Stimulated activated CD8-positive, alpha-beta memory T cell treated with anti-CD3 and anti-CD28 coated beads, Interleukin-12 subunit alpha, Interleukin-12 subunit beta, amount 100 ng/mL, for 24 hours (primary cell): ENCODE data around the gene IMP4.

Source experiments
- DNase-seq: peaks from one replicate; pipeline ENCODE4 v3.0.0-alpha.2; 2020; ENCODE audit errors: extremely low read depth

The IMP4 gene

GRCh38 chr2:130357864-130358263 is 15.2 kb downstream of the IMP4 start:
- DNase-seq = no peak

DNA sequence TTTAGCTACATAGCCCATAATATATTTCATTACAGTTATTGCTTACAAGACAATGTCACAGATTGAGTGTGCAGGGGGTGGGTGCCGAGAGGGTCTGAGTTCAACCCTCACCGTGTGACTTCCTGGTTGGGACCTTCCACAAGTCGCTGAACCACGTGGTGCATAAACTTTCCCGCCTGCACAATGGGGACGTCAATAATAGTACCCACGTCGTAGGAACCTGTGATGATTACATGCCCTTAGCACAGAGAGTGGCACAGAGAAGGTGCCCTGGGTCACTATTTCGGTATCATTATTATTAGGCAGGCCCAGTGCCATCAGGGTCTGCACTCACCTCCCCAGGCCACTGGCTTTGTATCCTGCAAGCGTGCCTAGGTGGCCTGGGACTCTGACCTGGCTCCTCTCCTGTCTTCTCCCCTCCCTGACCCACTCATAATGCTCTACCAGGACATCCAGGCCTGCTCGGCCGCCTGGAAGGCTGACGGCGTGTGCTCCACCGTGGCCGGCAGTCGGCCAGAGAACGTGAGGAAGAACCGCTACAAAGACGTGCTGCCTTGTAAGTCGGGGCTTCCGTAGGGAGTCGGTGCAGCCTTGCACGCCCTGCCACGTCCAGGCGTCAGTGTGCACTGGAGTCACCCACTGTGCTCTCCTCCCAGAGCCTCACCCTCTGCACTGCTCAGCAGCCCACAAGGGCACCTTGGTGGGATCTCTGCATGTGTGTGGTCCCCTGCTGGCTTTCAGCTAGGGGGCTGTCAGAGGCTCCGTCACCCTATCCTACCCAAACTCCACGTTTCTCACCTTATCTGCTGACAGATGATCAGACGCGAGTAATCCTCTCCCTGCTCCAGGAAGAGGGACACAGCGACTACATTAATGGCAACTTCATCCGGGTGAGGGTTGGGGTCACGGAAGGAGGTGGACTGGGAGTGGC is 16.0 kb downstream of the IMP4 start:
- no peak for DNase-seq

- DNase-seq = no peak
Measured at GRCh38 chr2:130359466-130359865, 16.8 kb downstream of the IMP4 start.

GRCh38 chr2:130363479-130363878 is 20.8 kb downstream of the IMP4 start:
- DNase-seq = no peak

- DNase-seq = no peak
Measured at GRCh38 chr2:130365075-130365474, 22.4 kb downstream of the IMP4 start.

DNA sequence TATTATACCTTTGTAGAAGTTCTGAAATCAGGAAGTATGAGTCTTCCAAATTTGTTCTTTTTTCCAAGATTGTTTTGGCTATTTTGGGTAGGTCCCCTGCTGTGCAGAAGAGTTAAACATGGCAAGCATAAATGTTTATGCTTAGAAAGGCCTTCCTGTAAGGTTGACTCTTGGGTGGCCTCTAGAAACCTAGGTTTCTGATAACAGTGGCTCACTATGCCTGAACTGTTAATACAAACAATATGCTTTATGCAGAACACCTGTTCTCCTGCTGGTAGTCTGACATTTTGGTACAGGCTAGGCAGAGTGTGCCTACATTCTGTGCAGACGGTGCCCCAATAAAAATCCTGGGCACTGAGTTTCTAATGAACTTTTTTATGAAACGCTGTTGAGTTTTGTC is 23.3 kb downstream of the IMP4 start:
- DNase-seq = no peak

DNA sequence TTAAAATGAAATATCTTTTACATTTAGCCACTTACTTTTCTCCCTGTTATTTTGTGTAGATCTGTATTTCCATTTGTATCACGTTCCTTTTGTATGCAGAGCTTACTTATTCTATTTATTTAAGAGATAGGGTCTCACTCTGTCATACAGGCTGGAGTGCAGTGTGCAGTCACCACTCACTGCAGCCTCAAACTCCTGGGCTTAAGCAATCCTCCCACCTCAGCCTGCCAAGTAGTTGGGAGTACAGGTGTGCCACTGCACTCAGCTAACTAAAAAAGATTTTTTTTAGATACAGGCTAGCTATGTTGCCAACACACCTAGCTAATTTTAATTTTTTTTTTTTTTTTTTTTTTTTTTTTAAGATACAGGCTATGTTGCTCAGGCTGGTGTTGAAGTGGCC is 24.0 kb downstream of the IMP4 start:
- no peak for DNase-seq

DNA sequence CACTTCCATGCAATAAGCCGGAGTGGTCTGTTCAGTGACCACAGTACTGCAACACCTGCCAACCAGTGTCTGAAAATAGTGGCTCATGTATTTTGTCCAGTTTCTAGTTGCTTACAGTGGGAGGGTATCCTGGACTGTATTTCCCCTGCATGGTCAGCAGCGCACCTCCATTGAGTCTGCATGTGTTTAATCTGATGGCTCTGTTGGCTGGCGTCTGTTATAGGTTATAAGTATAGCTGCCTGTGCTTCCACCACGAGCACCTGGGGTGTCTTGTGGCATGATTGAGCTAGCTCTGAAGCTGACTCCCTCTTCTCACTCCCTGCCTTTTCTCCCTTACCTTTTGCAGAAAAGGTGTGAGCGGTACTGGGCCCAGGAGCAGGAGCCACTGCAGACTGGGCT is 26.1 kb downstream of the IMP4 start:
- DNase-seq = no peak

GRCh38 chr2:130369311-130369964 is 26.7 kb downstream of the IMP4 start:
- DNase-seq = no peak

GRCh38 chr2:130369965-130370341 is 27.3 kb downstream of the IMP4 start:
- DNase-seq = no peak

- no peak for DNase-seq
Measured at GRCh38 chr2:130370490-130370889, 27.8 kb downstream of the IMP4 start.

- DNase-seq = no peak
Measured at GRCh38 chr2:130371723-130372054, 29.0 kb downstream of the IMP4 start.

DNA sequence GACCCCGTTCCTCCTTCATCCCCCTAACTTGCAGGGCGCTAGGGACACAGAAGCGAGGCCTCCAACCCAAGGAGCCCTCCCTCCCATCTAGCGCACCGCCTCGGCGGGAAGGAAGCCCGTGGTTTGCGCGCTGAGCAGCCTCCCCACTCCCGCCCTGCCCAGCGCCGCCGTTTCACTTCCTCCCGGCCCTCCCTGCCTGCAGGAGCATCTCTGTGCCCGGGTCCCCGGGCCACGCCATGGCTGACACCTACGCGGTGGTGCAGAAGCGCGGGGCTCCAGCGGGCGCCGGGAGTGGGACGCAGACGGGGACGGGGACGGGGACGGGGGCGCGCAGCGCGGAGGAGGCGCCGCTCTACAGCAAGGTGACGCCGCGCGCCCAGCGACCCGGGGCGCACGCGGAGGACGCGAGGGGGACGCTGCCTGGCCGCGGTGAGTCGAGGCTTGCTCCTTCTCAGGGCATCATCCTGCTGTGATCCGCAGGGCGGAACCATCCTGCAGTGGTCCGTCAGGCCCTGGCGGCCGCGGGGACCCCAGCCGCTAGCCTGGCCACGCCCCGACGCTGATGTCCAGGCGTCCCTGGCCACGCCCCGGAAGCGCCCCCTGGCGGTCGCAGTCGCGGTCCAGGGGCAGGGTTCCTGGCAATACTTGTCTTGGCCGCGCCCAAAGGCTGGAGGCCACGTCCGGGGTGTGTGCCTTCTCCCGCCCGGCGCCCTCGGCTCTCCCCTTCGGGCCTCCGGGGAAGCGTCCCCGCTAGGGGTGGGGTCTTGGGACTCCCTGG is 29.5 kb downstream of the IMP4 start:
- DNase-seq = peak; percentile 47

DNA sequence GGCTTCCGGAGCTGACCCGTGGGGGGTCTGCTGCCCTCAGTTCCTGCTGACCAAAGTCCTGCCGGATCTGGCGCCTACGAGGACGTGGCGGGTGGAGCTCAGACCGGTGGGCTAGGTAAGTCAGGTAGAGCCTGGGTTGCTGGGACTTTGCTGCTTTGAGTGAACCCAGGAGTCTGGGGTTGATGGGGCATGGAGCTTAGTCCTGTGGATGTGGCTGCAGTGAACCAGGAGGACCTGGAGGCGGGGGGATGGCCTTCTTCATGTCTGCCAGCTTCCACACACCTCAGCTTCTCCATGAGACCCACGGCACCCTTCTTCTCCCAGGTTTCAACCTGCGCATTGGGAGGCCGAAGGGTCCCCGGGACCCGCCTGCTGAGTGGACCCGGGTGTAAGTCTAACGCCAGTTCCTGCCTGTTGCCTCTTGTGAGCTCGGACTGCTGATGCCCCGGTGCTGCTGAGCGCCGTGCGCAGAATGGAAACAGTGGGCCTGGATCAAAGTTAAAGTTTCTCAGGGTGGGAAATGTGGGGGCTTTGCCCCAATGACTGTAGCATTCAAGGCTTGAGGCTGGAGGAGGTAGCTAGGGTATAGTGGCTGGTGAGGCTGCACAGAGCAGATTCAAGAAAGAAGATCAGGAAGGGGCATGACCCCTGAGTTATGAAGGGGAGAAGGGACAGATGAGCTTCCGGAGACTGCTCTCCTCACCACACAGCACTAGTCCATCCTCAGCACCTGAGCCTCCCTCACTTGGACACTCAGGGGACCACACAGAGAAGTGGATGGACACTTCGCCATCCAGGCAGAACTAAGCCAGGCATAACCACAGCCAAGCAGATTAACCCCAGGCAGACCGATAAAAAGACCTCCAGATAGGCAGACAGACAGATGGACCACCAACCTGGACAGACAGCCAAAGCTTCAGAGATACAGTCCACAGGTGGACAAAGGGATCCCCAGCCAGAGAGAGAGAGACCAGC is 30.4 kb downstream of the IMP4 start:
- no peak for DNase-seq

DNA sequence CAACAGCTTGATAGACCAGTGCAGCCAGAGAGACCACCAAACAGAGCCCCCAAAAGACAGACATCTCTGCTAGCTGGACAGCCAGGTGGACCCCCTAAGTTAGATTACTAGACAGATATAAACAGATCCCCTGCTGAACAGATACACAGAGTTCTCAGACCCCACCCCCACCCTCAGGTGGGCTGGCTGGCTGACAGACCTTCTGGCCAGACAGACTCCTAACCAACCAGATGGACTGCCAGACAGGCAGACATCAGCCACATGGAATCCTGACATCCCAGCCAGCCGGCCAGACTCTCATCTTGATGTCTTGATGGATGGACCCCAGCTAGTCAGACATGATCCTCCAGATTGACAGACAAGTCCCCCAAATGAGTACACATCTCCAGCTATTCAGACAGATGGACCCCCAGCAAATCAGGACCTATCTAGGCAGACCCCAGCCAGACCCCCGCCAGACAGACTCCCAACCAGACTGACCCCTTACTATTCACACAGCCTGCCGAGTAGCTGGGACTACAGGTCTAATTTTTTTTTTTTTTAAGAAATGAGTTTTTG is 31.2 kb downstream of the IMP4 start:
- no peak for DNase-seq

DNA sequence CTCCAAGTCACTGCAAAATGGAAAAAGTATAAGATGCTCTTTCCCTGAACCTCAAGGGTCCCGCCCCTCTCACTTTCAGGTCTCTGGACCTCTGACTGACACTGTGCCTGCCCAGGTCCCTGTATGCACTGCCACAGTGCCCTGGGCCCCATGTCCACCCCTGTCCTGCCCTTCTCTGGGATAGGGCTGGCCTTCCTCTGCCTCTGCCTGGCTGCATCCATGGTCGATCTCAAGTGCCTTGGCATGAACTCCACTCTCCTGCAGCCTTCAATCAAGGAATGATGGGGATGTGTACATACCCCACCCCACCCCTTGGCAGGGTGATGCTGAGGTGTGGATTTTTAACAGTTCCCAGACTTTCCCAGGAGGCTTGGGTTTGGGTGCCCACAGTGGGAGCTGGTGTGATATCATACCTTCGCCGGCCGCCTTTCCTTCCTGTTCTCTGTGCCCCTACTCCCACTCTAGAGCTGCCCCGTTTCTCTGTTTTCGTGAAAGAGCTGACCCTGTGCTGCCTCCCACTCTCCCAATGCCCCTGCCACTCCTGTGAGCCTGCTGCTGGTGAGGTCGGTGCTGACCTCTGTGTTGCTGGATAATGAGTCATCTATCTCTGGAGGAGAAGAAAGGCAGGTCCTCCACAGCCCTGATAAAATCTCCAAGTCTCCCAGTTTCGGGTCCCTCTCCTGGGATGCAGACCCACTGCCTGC is 32.0 kb downstream of the IMP4 start:
- no peak for DNase-seq

- DNase-seq = no peak
Measured at GRCh38 chr2:130375291-130376266, 32.9 kb downstream of the IMP4 start.

DNA sequence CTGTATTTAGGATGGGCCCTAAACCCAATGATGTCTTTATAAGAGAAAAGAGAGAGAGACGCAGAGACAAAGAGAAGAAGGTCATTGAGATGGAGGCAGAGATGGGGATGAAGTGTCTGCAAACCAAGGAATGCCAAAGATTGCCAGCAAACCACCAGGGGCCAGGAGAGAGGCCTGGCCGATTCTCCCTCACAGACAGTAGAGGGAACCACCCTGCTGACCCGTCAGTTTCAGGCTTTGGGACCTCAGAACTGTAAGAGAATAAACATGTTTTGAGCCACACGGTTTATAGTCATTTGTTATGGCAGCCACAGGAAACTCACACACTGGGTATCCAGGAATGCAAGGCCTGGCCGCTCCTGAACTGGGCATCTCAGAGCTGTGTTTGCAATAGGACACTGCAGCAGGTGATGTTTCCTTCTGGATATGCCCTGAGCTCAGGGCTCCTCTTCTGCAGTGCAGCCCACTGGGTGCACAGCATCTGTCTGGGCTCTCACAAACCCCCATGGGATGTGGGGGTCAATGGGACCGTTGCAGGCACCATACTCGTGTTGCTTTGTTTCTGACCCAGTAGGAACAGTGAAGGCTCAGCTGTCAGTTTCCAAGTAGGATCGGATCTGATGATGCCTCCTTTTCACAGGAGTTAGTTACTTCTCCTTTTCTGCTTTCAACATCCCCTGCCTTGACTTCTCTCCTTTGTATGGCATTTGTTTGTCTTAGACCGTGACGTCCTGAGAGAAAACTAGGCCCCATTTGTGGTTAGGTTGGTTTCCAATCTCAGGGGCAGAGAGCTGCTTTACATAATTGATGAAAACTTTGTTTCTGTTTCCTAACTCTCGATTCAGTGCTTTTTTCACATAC is 34.0 kb downstream of the IMP4 start:
- DNase-seq = no peak
